NCI-H128 (cell line): ENCODE data around the gene ZBTB40.

Source experiments
- DNase-seq: peaks from one replicate; lab custom pipeline; 2025; ENCODE audit not compliant: unreplicated experiment; lab: John Stamatoyannopoulos, UW

The ZBTB40 gene, protein sequence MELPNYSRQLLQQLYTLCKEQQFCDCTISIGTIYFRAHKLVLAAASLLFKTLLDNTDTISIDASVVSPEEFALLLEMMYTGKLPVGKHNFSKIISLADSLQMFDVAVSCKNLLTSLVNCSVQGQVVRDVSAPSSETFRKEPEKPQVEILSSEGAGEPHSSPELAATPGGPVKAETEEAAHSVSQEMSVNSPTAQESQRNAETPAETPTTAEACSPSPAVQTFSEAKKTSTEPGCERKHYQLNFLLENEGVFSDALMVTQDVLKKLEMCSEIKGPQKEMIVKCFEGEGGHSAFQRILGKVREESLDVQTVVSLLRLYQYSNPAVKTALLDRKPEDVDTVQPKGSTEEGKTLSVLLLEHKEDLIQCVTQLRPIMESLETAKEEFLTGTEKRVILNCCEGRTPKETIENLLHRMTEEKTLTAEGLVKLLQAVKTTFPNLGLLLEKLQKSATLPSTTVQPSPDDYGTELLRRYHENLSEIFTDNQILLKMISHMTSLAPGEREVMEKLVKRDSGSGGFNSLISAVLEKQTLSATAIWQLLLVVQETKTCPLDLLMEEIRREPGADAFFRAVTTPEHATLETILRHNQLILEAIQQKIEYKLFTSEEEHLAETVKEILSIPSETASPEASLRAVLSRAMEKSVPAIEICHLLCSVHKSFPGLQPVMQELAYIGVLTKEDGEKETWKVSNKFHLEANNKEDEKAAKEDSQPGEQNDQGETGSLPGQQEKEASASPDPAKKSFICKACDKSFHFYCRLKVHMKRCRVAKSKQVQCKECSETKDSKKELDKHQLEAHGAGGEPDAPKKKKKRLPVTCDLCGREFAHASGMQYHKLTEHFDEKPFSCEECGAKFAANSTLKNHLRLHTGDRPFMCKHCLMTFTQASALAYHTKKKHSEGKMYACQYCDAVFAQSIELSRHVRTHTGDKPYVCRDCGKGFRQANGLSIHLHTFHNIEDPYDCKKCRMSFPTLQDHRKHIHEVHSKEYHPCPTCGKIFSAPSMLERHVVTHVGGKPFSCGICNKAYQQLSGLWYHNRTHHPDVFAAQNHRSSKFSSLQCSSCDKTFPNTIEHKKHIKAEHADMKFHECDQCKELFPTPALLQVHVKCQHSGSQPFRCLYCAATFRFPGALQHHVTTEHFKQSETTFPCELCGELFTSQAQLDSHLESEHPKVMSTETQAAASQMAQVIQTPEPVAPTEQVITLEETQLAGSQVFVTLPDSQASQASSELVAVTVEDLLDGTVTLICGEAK

GRCh38 chr1:22451702-22452480, at the start of gene ZBTB40:
TSS of gene ZBTB40 (plus strand) at chr1:22451851. CDS start at chr1:22489949, 38,098 bp downstream.
- DNase-seq, result peak; percentile 92

DNA sequence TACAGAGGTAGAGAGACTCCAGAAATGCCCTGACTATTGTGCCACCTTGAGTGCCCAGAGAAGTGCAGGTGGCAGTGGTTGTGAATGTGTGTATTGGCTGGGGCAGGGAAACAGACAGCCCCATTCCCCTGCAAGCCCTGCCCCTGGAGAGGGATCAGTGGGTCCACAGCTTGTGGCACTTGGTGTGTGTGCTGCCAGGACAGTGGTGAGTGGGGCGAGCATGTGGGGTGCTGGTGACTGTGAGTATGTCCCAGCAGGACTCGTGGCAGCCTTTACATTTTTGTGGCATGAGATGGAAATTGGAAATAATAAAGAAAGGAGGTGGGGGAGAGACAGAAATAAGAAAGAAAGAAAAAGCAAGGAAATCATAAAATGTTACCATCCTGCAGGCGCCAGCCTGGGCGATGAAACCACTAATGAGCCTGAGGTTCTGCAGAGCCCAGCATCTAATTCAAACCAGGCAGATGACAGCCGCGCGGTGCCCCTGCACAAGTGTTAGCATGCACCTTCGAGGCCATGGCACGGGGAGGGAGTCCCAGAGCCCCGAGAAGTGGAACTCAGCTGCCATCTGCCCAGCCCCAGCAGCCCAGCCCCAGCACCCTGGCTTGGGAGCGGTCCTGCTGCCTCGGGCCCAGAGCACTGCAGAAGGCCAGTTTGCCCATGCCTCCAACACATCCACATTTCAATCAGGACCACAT, 49.1 kb upstream of the ZBTB40 start:
- DNase-seq, result no peak

- no peak for DNase-seq
Measured at GRCh38 chr1:22404486-22404885, 47.2 kb upstream of the ZBTB40 start.

GRCh38 chr1:22406722-22407495, 44.7 kb upstream of the ZBTB40 start:
- DNase-seq, result no peak

DNA sequence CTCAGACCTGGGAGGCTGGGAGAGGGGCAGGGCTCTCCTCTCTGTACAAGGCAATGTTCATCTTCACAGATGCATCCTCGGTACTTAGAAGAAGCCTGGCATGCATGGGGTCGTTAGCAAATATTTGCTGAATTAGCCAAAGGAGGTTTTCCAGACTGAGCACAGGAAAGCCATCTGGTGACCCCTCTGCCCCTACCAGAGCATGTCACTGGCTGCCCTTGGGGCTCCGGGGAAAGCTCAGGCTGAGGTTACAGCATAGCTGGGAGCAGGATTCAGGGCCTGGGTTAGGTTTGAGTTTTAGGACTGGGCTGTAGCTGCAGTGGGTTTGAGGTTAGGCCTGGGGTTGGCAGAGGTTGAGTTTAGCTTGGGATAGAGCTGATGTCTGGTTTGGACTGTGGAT, 43.4 kb upstream of the ZBTB40 start:
- no peak for DNase-seq

DNA sequence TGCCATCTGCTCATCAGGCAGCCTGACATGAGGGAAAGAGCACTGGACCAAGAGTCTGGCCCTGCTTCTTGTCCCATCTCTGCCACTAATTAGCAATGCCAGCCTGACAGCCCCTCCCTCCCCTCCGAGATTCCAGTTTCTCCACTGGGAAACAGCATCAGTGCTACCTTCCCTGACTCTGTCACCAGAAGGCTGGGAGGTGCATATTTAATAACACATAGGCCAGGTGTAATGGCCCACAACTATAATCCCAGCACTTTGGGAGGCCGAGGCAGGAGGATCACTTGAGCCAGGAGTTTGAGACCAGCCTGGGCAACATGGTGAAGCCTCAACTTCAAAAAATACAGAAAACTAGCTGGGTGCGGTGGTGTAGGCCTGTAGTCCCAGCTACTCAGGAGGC, 41.2 kb upstream of the ZBTB40 start:
- no peak for DNase-seq

DNA sequence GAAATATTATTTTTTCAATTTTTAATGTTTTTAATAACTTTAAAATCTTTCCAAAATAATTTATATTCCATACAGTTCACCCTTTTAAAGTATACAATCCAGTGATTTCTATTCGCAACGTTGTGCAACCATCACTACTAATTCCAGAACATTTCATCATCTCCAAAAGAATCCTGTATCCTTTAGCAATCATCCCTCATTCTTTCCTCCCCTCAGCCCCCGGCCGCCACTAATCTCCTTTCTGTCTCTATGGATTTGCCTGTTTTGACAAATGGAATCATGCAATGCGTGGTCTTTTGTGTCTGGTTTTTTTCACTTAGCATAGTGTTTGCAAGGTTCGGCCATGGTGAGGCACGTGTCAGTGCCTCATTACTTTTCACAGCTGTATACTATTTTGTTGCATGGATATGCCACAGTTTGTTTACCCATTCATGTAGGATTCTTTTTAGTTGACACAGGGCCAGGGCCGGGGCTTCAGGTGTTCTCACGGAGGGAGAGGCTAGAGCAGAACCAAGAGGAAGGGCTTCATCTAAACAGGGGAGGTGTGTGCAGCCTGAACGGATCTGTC, 40.6 kb upstream of the ZBTB40 start:
- no peak for DNase-seq

GRCh38 chr1:22411589-22411988, 40.1 kb upstream of the ZBTB40 start:
- no peak for DNase-seq

- no peak for DNase-seq
Measured at GRCh38 chr1:22412932-22413727, 38.5 kb upstream of the ZBTB40 start.

DNA sequence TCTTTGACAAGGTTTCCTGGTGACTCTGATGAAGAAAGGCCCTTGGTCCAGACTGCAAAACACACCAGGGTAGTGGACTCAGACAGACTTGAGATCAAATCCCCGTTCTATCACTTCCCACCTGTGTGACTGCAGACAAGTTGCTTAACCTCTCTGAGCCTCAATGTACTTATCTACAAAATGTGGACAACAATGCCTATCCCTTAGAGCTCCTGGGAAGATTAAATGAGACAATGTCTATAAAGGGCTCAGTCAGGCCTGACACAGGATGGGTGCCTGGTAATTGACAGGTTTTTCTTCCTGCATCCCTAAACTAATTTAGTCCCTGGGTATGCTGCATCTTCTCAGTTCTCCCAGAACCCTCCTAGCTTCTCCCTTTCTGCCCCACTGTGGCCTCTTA, 37.9 kb upstream of the ZBTB40 start:
- DNase-seq, result no peak

DNA sequence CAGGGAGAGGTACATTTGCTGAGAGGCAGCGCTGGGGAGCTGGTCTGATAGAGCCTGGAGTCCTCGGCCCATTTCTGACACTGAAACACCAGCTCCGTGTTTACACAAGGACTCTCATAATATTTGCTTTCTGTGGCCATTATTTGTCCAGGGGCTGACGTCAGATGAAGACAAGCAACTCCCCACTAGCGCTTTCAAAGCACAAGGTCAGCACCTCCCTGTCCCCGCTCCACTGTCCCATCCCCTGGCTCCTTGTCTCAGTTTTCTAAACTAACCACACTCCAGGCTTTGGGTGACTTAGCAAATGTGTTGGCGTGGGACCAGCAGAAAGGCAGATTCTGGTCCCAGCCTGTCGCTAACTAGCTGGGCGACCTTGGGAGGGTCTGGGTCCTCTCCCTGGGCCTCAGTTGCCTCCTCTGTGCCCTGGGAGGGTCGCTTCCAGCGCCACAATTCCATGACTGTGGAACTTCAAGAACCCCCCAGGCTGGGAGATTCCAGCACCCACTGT, 37.4 kb upstream of the ZBTB40 start:
- DNase-seq, result no peak

DNA sequence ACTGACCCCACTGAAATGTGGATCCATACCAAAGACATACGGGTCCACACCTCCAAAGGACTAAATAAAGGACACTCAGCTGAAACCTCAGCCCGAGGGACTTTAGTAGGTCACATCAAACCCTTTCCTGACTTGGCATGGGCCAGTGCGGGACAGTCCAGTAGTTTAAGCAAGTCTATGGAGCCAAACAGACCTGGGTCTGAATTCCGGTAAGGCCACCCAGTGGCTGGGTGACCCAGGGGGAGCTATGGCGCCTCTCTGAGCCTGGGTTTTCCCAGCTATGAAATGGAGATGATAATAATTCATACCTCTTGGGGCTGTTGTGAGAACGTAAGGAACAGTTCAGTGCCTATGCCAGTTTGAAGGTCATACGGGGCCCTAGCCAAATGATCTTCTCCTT, 36.2 kb upstream of the ZBTB40 start:
- no peak for DNase-seq

GRCh38 chr1:22416555-22417454, 34.8 kb upstream of the ZBTB40 start:
- peak; percentile 76 for DNase-seq

- DNase-seq, result no peak
Measured at GRCh38 chr1:22417466-22417865, 34.2 kb upstream of the ZBTB40 start.

- no peak for DNase-seq
Measured at GRCh38 chr1:22418312-22418711, 33.3 kb upstream of the ZBTB40 start.

GRCh38 chr1:22418933-22419382, 32.7 kb upstream of the ZBTB40 start:
- no peak for DNase-seq
